IMR-90 (cell line): Measurements from ENCODE around the gene ARPC2. TPM values are rescaled to one million over a fixed set of nuclear protein-coding genes. Genes with fewer than 3 reads are reported as not detected.

Experiments
- ATAC-seq: fragments of 200-7000 bp; cut with Tn5 transposase; 2 replicates; pipeline ENCODE4 v1.9.1; 2020; ENCODE audit warnings: low read depth, mild to moderate bottlenecking, moderate library complexity
- BruUV-seq: library from RNA; stranded (reverse); fragments of 400-500 nt; replicated peaks from 2 replicates; lab custom pipeline; 2021; lab: Mats Ljungman, UMichigan
- CTCF ChIA-PET: fragments of 300-600 bp; formaldehyde crosslinking; extraction: SDS; loops from one replicate; lab custom pipeline; 2021; ENCODE audit warnings: antibody characterized with exemption; lab: Yijun Ruan, JAX
- POLR2A ChIA-PET: fragments of 300-600 bp; sonication (Branson Sonifier 250); formaldehyde crosslinking; loops from one replicate; lab custom pipeline; 2022; ENCODE audit warnings: antibody characterized with exemption; ENCODE audit not compliant: unreplicated experiment; lab: Charles Lee
- DNase-seq: peaks from one replicate; pipeline ENCODE4 v3.0.0; 2013
- H2AFZ ChIP-seq: replicated peaks from 2 replicates; pipeline ENCODE3; 2013; ENCODE audit warnings: low read length, mild to moderate bottlenecking; ENCODE audit not compliant: poor library complexity
- H2AK5ac ChIP-seq: 2 replicates; pipeline ENCODE4 v1.6.1; 2013; ENCODE audit warnings: low read depth, low read length, inconsistent platforms
- H2AK9ac ChIP-seq: replicated peaks from 2 replicates; pipeline ENCODE3; 2013; ENCODE audit warnings: mild to moderate bottlenecking, low read depth, low read length, moderate library complexity; ENCODE audit not compliant: poor library complexity
- H2BK120ac ChIP-seq: 2 replicates; pipeline ENCODE4 v1.6.1; 2013; ENCODE audit warnings: low read depth, low read length, inconsistent platforms
- H2BK15ac ChIP-seq: 3 replicates; pipeline ENCODE4 v1.6.1; 2013; ENCODE audit warnings: low read depth, low read length, inconsistent platforms
- H2BK20ac ChIP-seq: 2 replicates; pipeline ENCODE4 v1.6.1; 2013; ENCODE audit warnings: low read depth, mild to moderate bottlenecking, inconsistent platforms, low read length, moderate library complexity
- H2BK5ac ChIP-seq: 2 replicates; pipeline ENCODE4 v1.6.1; 2013; ENCODE audit warnings: mild to moderate bottlenecking, low read depth, low read length, inconsistent platforms; ENCODE audit not compliant: poor library complexity, severe bottlenecking
- H3K14ac ChIP-seq: replicated peaks from 2 replicates; pipeline ENCODE4 v1.6.1; 2013; ENCODE audit warnings: low read depth, low read length, inconsistent platforms
- H3K18ac ChIP-seq: 2 replicates; pipeline ENCODE4 v1.6.1; 2013; ENCODE audit warnings: low read depth, low read length, control low read depth
- H3K23ac ChIP-seq: 2 replicates; pipeline ENCODE4 v1.6.1; 2013; ENCODE audit warnings: low read depth, low read length, inconsistent platforms
- H3K27ac ChIP-seq: 2 replicates; pipeline ENCODE4 v1.5.1; 2013; ENCODE audit warnings: mild to moderate bottlenecking, control low read depth, low read length; ENCODE audit not compliant: insufficient read depth
- H3K27me3 ChIP-seq: 2 replicates; pipeline ENCODE4 v1.6.1; 2013; ENCODE audit warnings: low read length; ENCODE audit not compliant: control insufficient read depth, insufficient read depth
- H3K36me3 ChIP-seq: 2 replicates; pipeline ENCODE4 v1.6.1; 2013; ENCODE audit warnings: low read length, mixed read lengths; ENCODE audit not compliant: control insufficient read depth, insufficient read depth
- H3K4ac ChIP-seq: 2 replicates; pipeline ENCODE4 v1.6.1; 2013; ENCODE audit warnings: low read depth, low read length, inconsistent platforms
- H3K4me1 ChIP-seq: 2 replicates; pipeline ENCODE4 v1.6.1; 2013; ENCODE audit warnings: low read length, mixed read lengths; ENCODE audit not compliant: control insufficient read depth, insufficient read depth
- H3K4me2 ChIP-seq: 2 replicates; pipeline ENCODE4 v1.6.1; 2013; ENCODE audit warnings: low read depth, mild to moderate bottlenecking, control low read depth, low read length, moderate library complexity
- H3K4me3 ChIP-seq: 2 replicates; pipeline ENCODE4 v1.5.1; 2013; ENCODE audit warnings: low read depth, mild to moderate bottlenecking, control low read depth, low read length, moderate library complexity; ENCODE audit not compliant: insufficient read depth
- H3K56ac ChIP-seq: 2 replicates; pipeline ENCODE4 v1.6.1; 2013; ENCODE audit warnings: low read length, inconsistent platforms; ENCODE audit not compliant: insufficient read depth; ENCODE audit errors: extremely low read depth
- H3K79me1 ChIP-seq, 2 experiments: 2 replicates each; pipeline ENCODE4 v1.6.1; 2013; ENCODE audit warnings: low read length in 2 of 2, inconsistent platforms in 1 of 2, low read depth in 1 of 2
- H3K9ac ChIP-seq: 2 replicates; pipeline ENCODE4 v1.6.1; 2013; ENCODE audit warnings: low read depth, low read length, control low read depth
- H3K9me1 ChIP-seq: 2 replicates; pipeline ENCODE4 v1.6.1; 2013; ENCODE audit warnings: low read length, inconsistent platforms; ENCODE audit not compliant: insufficient read depth
- H3K9me3 ChIP-seq: 2 replicates; pipeline ENCODE4 v1.6.1; 2013; ENCODE audit warnings: low read length; ENCODE audit not compliant: control insufficient read depth, insufficient read depth
- H4K20me1 ChIP-seq: 2 replicates; pipeline ENCODE4 v1.6.1; 2013; ENCODE audit warnings: low read length, inconsistent platforms; ENCODE audit not compliant: insufficient read depth
- H4K5ac ChIP-seq: 2 replicates; pipeline ENCODE4 v1.6.1; 2013; ENCODE audit warnings: mild to moderate bottlenecking, low read depth, low read length, control low read depth
- H4K8ac ChIP-seq, 2 experiments: 2 replicates each; pipeline ENCODE4 v1.6.1; 2013; ENCODE audit warnings: low read depth in 2 of 2, low read length in 2 of 2, control low read depth in 1 of 2, inconsistent platforms in 1 of 2
- H4K91ac ChIP-seq: 2 replicates; pipeline ENCODE4 v1.6.1; 2013; ENCODE audit warnings: low read depth, low read length, inconsistent platforms; ENCODE audit not compliant: insufficient read depth
- BHLHE40 ChIP-seq: fragments of 150-350 bp; IDR thresholded peaks from 2 replicates; pipeline ENCODE4 v1.6.1; 2016; ENCODE audit warnings: mild to moderate bottlenecking, low read depth, low read length
- CEBPB ChIP-seq: IDR thresholded peaks from 2 replicates; pipeline ENCODE4 v1.6.1; 2012; ENCODE audit warnings: low read depth, low read length, improper control_type of control experiment
- ELK1 ChIP-seq: fragments of 150-350 bp; IDR thresholded peaks from 2 replicates; pipeline ENCODE4 v1.6.1; 2016; ENCODE audit warnings: low read depth, mild to moderate bottlenecking, low read length, moderate library complexity, borderline replicate concordance
- FOS ChIP-seq: fragments of 150-350 bp; IDR thresholded peaks from 2 replicates; pipeline ENCODE4 v1.6.1; 2016; ENCODE audit warnings: low read depth, low read length
- MAFK ChIP-seq: IDR thresholded peaks from 2 replicates; pipeline ENCODE4 v1.6.1; 2012; ENCODE audit warnings: low read depth, low read length, improper control_type of control experiment
- MXI1 ChIP-seq: IDR thresholded peaks from 2 replicates; pipeline ENCODE4 v1.6.1; 2012; ENCODE audit warnings: low read depth, mild to moderate bottlenecking, low read length, moderate library complexity, borderline replicate concordance
- NFE2L2 ChIP-seq: fragments of 150-350 bp; IDR thresholded peaks from 2 replicates; pipeline ENCODE4 v1.6.1; 2016; ENCODE audit warnings: low read depth, mild to moderate bottlenecking, low read length
- POLR2A ChIP-seq: IDR thresholded peaks from 2 replicates; pipeline ENCODE4 v1.6.1; 2012; ENCODE audit warnings: mild to moderate bottlenecking, low read depth, low read length
- RAD21 ChIP-seq: IDR thresholded peaks from 2 replicates; pipeline ENCODE4 v1.6.1; 2012; ENCODE audit warnings: low read length, improper control_type of control experiment
- RCOR1 ChIP-seq: IDR thresholded peaks from 2 replicates; pipeline ENCODE4 v1.6.1; 2012; ENCODE audit warnings: mild to moderate bottlenecking, low read length, improper control_type of control experiment; ENCODE audit not compliant: insufficient replicate concordance
- RFX5 ChIP-seq: IDR thresholded peaks from 2 replicates; pipeline ENCODE4 v1.8.0; 2012; ENCODE audit warnings: low read depth, mild to moderate bottlenecking, low read length, moderate library complexity
- USF2 ChIP-seq: fragments of 150-350 bp; IDR thresholded peaks from 2 replicates; pipeline ENCODE4 v1.6.1; 2017; ENCODE audit warnings: mild to moderate bottlenecking, antibody characterized with exemption, low read length, low read depth
- WGBS, 2 experiments: methylation state at CpG; one replicate each; pipeline versions ENCODE4 v1.1.5 to v1.1.7; 2013; ENCODE audit warnings: missing lambda C conversion rate in 2 of 2; ENCODE audit not compliant: insufficient read length in 1 of 2; ENCODE audit errors: extremely low coverage in 2 of 2; 5-methylcytosine and 5-hydroxymethylcytosine counted together
- dilution Hi-C: fragments of 300-500 bp; cut with HindIII; formaldehyde crosslinking; loops from one replicate; pipeline ENCODE4 v1.14.3; 2018; ENCODE audit warnings: low sequenced_read_pairs; ENCODE audit not compliant: unreplicated experiment
- in situ Hi-C: fragments of 300-500 bp; cut with MboI; formaldehyde crosslinking; loops from 3 replicates; pipeline ENCODE4 v1.14.3; 2019; ENCODE audit warnings: low sequenced_read_pairs, inconsistent platforms, mixed read lengths
- intact Hi-C: fragments of 100-400 bp; cut with micrococcal nuclease; formaldehyde crosslinking; loops from 2 replicates; pipeline ENCODE4 v1.10.0; 2022
- polyA plus RNA-seq, 3 experiments: library from polyadenylated mRNA; depleted of rRNA; stranded (reverse); fragments of >200 nt; gene quantifications; 2 replicates each; pipeline ENCODE4 v1.2.3, GENCODE V29; 2012; ENCODE audit warnings: low replicate concordance in 1 of 3
- total RNA-seq: library from RNA; depleted of rRNA; stranded (reverse); fragments of >200 nt; gene quantifications from 2 replicates; pipeline ENCODE4 v1.2.3, GENCODE V29; 2012

ARPC2 gene
- total and polyA plus RNA-seq, 2 of the 4 experiments (the other 2 are of a cell fraction), result 561 to 635 TPM

- CTCF ChIA-PET, result no interaction called here
- POLR2A ChIA-PET, result no interaction called here
- Histone ChIP-seq H2AFZ (no peak overlapping the region), H3K18ac (peak overlapping the region; percentile 37; the same call in 1 of the 2 replicates), H3K36me3 (peaks cover 4% of the 10 kb centered on the region), H4K20me1 (peaks cover 60% of the 10 kb centered on the region), H3K14ac (peak overlapping the region; percentile 84), H3K4me3 (peak overlapping the region; percentile 97), H4K8ac (peak overlapping the region; percentile 59 to 68; a peak in 2 of 4 replicates), H3K56ac (peak overlapping the region; percentile 83), H3K79me1 (peaks cover 0 to 32% of the 10 kb centered on the region in 2 experiments; a peak in 2 of 4 replicates), H3K9me3 (no peaks in the 10 kb centered on the region), H2BK5ac (peak overlapping the region; percentile 88), H3K9me1 (peaks cover 16% of the 10 kb centered on the region), H3K27me3 (no peaks in the 10 kb centered on the region), H2AK5ac (peak overlapping the region; percentile 79; the same call in 1 of the 2 replicates), H4K5ac (peak overlapping the region; percentile 62; the same call in 1 of the 2 replicates), H2BK20ac (no peak overlapping the region), H2AK9ac (peak overlapping the region; percentile 98), H3K27ac (peak overlapping the region; percentile 87), H3K23ac (peak overlapping the region; percentile 91), H3K4ac (peak overlapping the region; percentile 94; the same call in 1 of the 2 replicates), H3K4me2 (peak overlapping the region; percentile 99), H3K4me1 (peaks cover 17% of the 10 kb centered on the region), H4K91ac (peak overlapping the region; percentile 89; the same call in 1 of the 2 replicates), H2BK15ac (no peak overlapping the region), H3K9ac (peak overlapping the region; percentile 94), H2BK120ac (no peak overlapping the region)
- TF ChIP-seq POLR2A (no peak), RCOR1 (no peak), FOS (no peak), RAD21 (no peak), CEBPB (no peak), BHLHE40 (no peak), RFX5 (no peak), MXI1 (no peak), MAFK (no peak), NFE2L2 (no peak), USF2 (no peak), ELK1 (no peak)
- in situ Hi-C loops (no loop called here), intact Hi-C loops (no loop called here), dilution Hi-C loops (no loop called here)
- TSS peak; percentile 22 for BruUV-seq
- ATAC-seq (no peak), DNase-seq (no peak)
- WGBS, 2 experiments, result no CpG with 5 or more reads among the region's 4 CpGs
These were observed 1.5 kb downstream of the ARPC2 start for GRCh38 chr2:218218268-218219185.
